ENCODE measurements around the gene SCAF1. TPM values are rescaled to one million over a fixed set of nuclear protein-coding genes. Genes with fewer than 3 reads are reported as not detected.
"Not testable (repeated sequence)": the region's sequence is repeated elsewhere in the genome, so short reads cannot be mapped to it uniquely, and the experiment has no call there.

The SCAF1 gene
- polyA plus RNA-seq, 2 of the 4 experiments (the other 2 are of a cell fraction) = 4.0 to 47.9 TPM

DNA sequence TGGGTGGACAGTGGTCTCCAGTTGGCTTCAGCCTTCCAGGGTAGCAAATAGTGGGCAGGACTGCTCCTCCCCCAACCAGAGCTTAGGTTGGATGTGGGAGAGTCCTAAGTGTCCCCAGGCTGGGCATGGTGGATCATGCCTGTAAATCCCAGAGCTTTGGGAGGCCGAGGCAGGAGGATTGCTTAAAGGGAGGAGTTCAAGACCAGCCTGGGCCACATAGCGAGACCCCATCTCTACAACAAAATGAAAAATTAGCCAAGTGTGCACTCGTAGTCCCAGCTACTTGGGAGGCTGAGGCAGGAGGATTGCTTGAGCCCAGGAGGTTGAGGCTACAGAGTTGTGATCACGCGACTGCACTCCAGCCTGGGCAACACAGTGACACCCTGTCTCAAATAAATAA, 9.4 kb upstream of the SCAF1 start:
- WGBS (ENCODE audit: missing lambda C conversion rate) = 97% methylated on average over 5 of the region's 5 CpGs
- Histone ChIP-seq H3K4me3 (no peak overlapping the region), H3K27ac (no peak overlapping the region), H3K4me2 (no peak overlapping the region), H3K4me1 (peaks cover 2% of the 10 kb centered on the region; the same call in 2 of the 3 replicates), H3K9me3 (no peaks in the 10 kb centered on the region)
- POLR2A ChIA-PET = interaction anchor here (2.1 kb wide), 1 partner anchor 8 kb away, joined by 8 read pairs; the partner anchor contains the start of gene RRAS
- TF ChIP-seq EHF (CRISPR knock-in tag; IDR thresholded peaks at IDR 0.05) (no peak), ZNF302 (CRISPR knock-in tag; IDR thresholded peaks at IDR 0.05) (no peak), CBX2 (IDR thresholded peaks at IDR 0.05; ENCODE audit: borderline replicate concordance, low read depth) (no peak), TP53 (CRISPR knock-in tag; IDR thresholded peaks at IDR 0.05) (no peak), CHD4 (IDR thresholded peaks at IDR 0.05; ENCODE audit: borderline replicate concordance) (no peak), ZSCAN20 (CRISPR knock-in tag; IDR thresholded peaks at IDR 0.05) (no peak), FOSB (CRISPR knock-in tag; IDR thresholded peaks at IDR 0.05) (no peak), HDAC2 (IDR thresholded peaks at IDR 0.05) (no peak), SMC3 (IDR thresholded peaks at IDR 0.05) (no peak), EP300 (IDR thresholded peaks at IDR 0.05) (no peak), FOXS1 (CRISPR knock-in tag; IDR thresholded peaks at IDR 0.05) (no peak), MAZ (IDR thresholded peaks at IDR 0.05; ENCODE audit: borderline replicate concordance, low read depth, low read length) (no peak), ZFP36 (IDR thresholded peaks at IDR 0.05; ENCODE audit: borderline replicate concordance, partially characterized antibody) (no peak)
- TF ChIP-seq, protein P1, sequence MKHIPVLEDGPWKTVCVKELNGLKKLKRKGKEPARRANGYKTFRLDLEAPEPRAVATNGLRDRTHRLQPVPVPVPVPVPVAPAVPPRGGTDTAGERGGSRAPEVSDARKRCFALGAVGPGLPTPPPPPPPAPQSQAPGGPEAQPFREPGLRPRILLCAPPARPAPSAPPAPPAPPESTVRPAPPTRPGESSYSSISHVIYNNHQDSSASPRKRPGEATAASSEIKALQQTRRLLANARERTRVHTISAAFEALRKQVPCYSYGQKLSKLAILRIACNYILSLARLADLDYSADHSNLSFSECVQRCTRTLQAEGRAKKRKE (CRISPR knock-in tag; IDR thresholded peaks at IDR 0.05; ENCODE audit: low read depth) = no peak
- TF ChIP-seq, protein P2, sequence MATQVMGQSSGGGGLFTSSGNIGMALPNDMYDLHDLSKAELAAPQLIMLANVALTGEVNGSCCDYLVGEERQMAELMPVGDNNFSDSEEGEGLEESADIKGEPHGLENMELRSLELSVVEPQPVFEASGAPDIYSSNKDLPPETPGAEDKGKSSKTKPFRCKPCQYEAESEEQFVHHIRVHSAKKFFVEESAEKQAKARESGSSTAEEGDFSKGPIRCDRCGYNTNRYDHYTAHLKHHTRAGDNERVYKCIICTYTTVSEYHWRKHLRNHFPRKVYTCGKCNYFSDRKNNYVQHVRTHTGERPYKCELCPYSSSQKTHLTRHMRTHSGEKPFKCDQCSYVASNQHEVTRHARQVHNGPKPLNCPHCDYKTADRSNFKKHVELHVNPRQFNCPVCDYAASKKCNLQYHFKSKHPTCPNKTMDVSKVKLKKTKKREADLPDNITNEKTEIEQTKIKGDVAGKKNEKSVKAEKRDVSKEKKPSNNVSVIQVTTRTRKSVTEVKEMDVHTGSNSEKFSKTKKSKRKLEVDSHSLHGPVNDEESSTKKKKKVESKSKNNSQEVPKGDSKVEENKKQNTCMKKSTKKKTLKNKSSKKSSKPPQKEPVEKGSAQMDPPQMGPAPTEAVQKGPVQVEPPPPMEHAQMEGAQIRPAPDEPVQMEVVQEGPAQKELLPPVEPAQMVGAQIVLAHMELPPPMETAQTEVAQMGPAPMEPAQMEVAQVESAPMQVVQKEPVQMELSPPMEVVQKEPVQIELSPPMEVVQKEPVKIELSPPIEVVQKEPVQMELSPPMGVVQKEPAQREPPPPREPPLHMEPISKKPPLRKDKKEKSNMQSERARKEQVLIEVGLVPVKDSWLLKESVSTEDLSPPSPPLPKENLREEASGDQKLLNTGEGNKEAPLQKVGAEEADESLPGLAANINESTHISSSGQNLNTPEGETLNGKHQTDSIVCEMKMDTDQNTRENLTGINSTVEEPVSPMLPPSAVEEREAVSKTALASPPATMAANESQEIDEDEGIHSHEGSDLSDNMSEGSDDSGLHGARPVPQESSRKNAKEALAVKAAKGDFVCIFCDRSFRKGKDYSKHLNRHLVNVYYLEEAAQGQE (IDR thresholded peaks at IDR 0.05) = no peak
- TF ChIP-seq, protein P3, sequence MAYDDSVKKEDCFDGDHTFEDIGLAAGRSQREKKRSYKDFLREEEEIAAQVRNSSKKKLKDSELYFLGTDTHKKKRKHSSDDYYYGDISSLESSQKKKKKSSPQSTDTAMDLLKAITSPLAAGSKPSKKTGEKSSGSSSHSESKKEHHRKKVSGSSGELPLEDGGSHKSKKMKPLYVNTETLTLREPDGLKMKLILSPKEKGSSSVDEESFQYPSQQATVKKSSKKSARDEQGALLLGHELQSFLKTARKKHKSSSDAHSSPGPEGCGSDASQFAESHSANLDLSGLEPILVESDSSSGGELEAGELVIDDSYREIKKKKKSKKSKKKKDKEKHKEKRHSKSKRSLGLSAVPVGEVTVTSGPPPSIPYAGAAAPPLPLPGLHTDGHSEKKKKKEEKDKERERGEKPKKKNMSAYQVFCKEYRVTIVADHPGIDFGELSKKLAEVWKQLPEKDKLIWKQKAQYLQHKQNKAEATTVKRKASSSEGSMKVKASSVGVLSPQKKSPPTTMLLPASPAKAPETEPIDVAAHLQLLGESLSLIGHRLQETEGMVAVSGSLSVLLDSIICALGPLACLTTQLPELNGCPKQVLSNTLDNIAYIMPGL (CRISPR knock-in tag; IDR thresholded peaks at IDR 0.05; ENCODE audit: borderline replicate concordance) = no peak
- no peak for DNase-seq (ENCODE audit: low read depth in 1 of 2, low spot score in 1 of 2)
- ATAC-seq = no peak
- CTCF ChIA-PET = interaction anchor here (1.1 to 3.9 kb wide), 5 partner anchors 10 to 45 kb away, joined by 3 to 11 read pairs (median 5); partner anchors contain the start of gene PRMT1
- no peak for FAIRE-seq

DNA sequence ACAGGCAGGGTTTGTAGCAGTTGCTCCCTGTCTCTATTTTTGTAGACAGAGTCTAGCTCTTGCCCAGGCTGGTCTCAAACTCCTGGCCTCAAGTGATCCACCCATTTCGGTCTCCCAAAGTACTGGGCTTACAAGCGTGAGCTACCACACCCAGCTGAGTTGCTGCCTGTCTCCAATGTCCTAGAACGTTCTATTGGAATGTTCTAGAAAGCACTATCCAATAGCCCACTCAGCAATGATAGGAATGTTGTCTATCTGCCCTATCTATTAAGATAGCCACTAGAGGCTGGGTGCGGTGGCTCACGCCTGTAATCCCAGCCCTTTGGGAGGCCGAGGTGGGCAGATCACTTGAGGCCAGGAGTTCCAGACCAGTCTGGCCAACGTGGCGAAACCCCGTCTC, 8.7 kb upstream of the SCAF1 start:
- H3K4me2 ChIP-seq; H3K27ac ChIP-seq; ATAC-seq; H3K4me1 ChIP-seq; H3K4me3 ChIP-seq; H3K9me3 ChIP-seq; POLR2A ChIA-PET; FAIRE-seq; DNase-seq (ENCODE audit: low read depth in 1 of 2, low spot score in 1 of 2): not testable (repeated sequence)
- 84% methylated on average over 9 of the region's 9 CpGs for WGBS (ENCODE audit: missing lambda C conversion rate)
- CTCF ChIA-PET = interaction anchor here (0.6 to 3.9 kb wide), 3 partner anchors 23 to 87 kb away, joined by 3 to 11 read pairs (median 5); no protein-coding TSS in a partner anchor
